ENCODE measurements around the gene PPP4R4.

PPP4R4 gene

DNA sequence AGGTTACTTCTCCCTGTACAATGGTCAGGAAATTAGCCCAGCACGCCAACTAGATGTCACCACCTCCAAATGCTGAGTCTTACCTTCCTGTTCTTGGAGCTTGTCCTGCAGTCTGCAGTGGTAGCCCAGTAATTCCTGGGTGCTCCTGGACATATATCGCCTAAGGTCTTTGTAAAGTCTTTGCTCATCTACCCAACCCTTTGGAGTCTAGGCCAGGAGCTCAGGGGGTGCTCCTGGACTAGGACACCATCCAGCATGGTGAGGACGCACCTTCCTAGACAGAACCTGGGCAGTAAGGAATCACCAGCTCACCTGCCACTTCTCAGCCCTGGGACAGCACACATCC, 118.4 kb downstream of the PPP4R4 start:
- ATAC-seq (ENCODE audit: insufficient read depth, low read depth) (no peak), DNase-seq (no peak)
- Histone ChIP-seq H3K4me1 (ENCODE audit: insufficient read depth, low read length) (no peaks in the 10 kb centered on the region), H3K9ac (ENCODE audit: low read depth, low read length) (no peak overlapping the region), H3K4me3 (ENCODE audit: low read depth in 1 of 2, low read length in 2 of 2) (no peak overlapping the region), H3K4me2 (ENCODE audit: insufficient read depth, low read length) (no peak overlapping the region), H3K79me2 (ENCODE audit: insufficient read depth, low read length) (no peaks in the 10 kb centered on the region), H3K27ac (ENCODE audit: low read length) (no peak overlapping the region), H2AFZ (ENCODE audit: low read depth, low read length) (no peak overlapping the region), H3K27me3 (ENCODE audit: insufficient read depth, low read length, poor library complexity) (no peaks in the 10 kb centered on the region), H4K20me1 (ENCODE audit: insufficient read depth, low read length) (no peaks in the 10 kb centered on the region), H3K36me3 (ENCODE audit: insufficient read depth, low read length) (no peaks in the 10 kb centered on the region), H3K9me3 (ENCODE audit: insufficient read depth, low read length, severe bottlenecking) (no peaks in the 10 kb centered on the region)
- no peak for TF ChIP-seq EZH2 (IDR thresholded peaks at IDR 0.05; ENCODE audit: borderline replicate concordance, low read depth, low read length, severe bottlenecking)
- no peak for TF ChIP-seq CTCF (IDR thresholded peaks at IDR 0.05; ENCODE audit: borderline replicate concordance, extremely low read depth, low read length, poor library complexity, severe bottlenecking)

DNA sequence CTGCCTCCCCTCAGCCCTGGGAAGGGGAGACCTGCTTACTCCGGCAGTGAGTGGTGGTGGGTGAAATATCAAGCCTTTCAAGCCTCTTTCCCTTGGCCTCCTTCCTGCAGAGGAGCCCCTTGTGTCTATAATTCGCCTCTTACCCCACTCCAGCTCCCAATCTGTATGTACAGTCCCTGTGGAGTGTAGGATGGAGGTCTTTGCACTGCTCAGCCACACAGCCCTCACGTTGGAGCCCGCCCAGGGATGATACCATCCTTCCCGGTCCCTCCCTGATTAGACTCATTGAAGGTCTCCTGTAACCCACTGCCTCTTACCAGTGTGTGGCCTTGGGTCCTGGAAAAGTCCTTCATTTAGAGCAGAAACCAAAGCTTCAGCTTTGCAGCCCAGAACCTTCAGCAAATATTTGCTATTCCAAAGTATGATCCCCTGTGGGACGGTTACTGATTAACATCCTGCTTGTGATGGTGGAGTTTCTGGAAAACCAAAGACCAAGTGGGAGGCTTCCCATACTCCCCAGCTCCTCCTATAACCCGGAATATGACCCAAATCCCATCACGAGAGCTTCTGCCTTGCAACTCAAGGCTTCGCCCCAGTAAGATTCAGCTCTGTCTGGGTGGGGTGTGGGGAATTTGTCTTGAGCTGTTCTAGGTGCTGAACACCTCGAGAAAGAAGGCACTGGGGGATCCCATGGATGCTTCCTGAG, 118.9 kb downstream of the PPP4R4 start, which contains the start of gene SERPINA10:
Gene SERPINA10 (minus strand): TSS at position 397 of the 706 bp plus-strand sequence. CDS start 2,675 bp downstream, outside the sequence.
- Histone ChIP-seq H3K4me3 (ENCODE audit: low read depth in 1 of 2, low read length in 2 of 2) (no peak within 1 kb of the TSS), H3K9me3 (ENCODE audit: insufficient read depth, low read length, severe bottlenecking) (no peaks in the 10 kb centered on the region), H3K36me3 (ENCODE audit: insufficient read depth, low read length) (no peaks in the 10 kb centered on the region), H3K27ac (ENCODE audit: low read length) (no peak within 1 kb of the TSS), H3K27me3 (ENCODE audit: insufficient read depth, low read length, poor library complexity) (no peaks in the 10 kb centered on the region), H3K4me1 (ENCODE audit: insufficient read depth, low read length) (no peaks in the 10 kb centered on the region), H3K4me2 (ENCODE audit: insufficient read depth, low read length) (no peak within 1 kb of the TSS), H3K79me2 (ENCODE audit: insufficient read depth, low read length) (no peaks in the 10 kb centered on the region), H4K20me1 (ENCODE audit: insufficient read depth, low read length) (no peaks in the 10 kb centered on the region), H2AFZ (ENCODE audit: low read depth, low read length) (no peak within 1 kb of the TSS), H3K9ac (ENCODE audit: low read depth, low read length) (no peak within 1 kb of the TSS)
- ATAC-seq (ENCODE audit: insufficient read depth, low read depth) (no peak), DNase-seq (no peak)
- no peak for TF ChIP-seq CTCF (IDR thresholded peaks at IDR 0.05; ENCODE audit: borderline replicate concordance, extremely low read depth, low read length, poor library complexity, severe bottlenecking)
- TF ChIP-seq EZH2 (IDR thresholded peaks at IDR 0.05; ENCODE audit: borderline replicate concordance, low read depth, low read length, severe bottlenecking), result no peak

DNA sequence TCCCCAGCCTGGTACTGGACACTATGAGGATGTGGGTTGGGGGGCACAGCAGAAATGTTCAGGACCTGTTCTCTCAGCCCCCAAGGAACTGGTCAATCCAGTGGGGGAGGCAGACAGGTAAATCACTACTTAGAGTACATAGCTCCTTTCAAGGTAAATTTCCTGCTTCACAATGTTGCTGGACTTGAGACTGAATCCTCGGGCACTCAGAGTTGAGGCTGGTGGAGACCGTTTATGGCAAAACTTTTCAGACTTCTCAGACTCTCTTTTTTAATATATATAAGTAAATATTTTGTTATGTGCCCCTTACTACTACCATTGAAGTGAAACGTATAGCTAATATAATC, 119.4 kb downstream of the PPP4R4 start:
- no peaks in the 10 kb centered on the region for H3K27me3 ChIP-seq (ENCODE audit: insufficient read depth, low read length, poor library complexity)
- no peak overlapping the region for H3K4me2 ChIP-seq (ENCODE audit: insufficient read depth, low read length)
- no peak overlapping the region for H2AFZ ChIP-seq (ENCODE audit: low read depth, low read length)
- ATAC-seq (ENCODE audit: insufficient read depth, low read depth) (no peak), DNase-seq (no peak)
- H3K36me3 ChIP-seq (ENCODE audit: insufficient read depth, low read length), result no peaks in the 10 kb centered on the region
- no peak for TF ChIP-seq EZH2 (IDR thresholded peaks at IDR 0.05; ENCODE audit: borderline replicate concordance, low read depth, low read length, severe bottlenecking)
- TF ChIP-seq CTCF (IDR thresholded peaks at IDR 0.05; ENCODE audit: borderline replicate concordance, extremely low read depth, low read length, poor library complexity, severe bottlenecking), result no peak
- H4K20me1 ChIP-seq (ENCODE audit: insufficient read depth, low read length), result no peaks in the 10 kb centered on the region
- no peaks in the 10 kb centered on the region for H3K79me2 ChIP-seq (ENCODE audit: insufficient read depth, low read length)
- no peaks in the 10 kb centered on the region for H3K9me3 ChIP-seq (ENCODE audit: insufficient read depth, low read length, severe bottlenecking)
- no peak overlapping the region for H3K4me3 ChIP-seq (ENCODE audit: low read depth in 1 of 2, low read length in 2 of 2)
- no peak overlapping the region for H3K9ac ChIP-seq (ENCODE audit: low read depth, low read length)
- H3K4me1 ChIP-seq (ENCODE audit: insufficient read depth, low read length), result no peaks in the 10 kb centered on the region
- H3K27ac ChIP-seq (ENCODE audit: low read length), result no peak overlapping the region

Data from DND-41 (cell line).